GM21526 (cell line): ENCODE data around the gene ABI3.
"Not testable (repeated sequence)": the region's sequence is repeated elsewhere in the genome, so short reads cannot be mapped to it uniquely, and the experiment has no call there.

ENCODE experiments used
- ATAC-seq: cut with Tn5 transposase; IDR thresholded peaks from one replicate; pipeline ENCODE4 v1.9.1; 2021; ENCODE audit warnings: moderate library complexity; ENCODE audit not compliant: unreplicated experiment, low FRiP score

ABI3 gene

GRCh38 chr17:49249292-49249794 lies 38.8 kb downstream of the ABI3 start:
- ATAC-seq, result no peak

GRCh38 chr17:49249890-49250522 lies 39.5 kb downstream of the ABI3 start:
- no peak for ATAC-seq

- no peak for ATAC-seq
Measured at GRCh38 chr17:49252148-49252695, 41.7 kb downstream of the ABI3 start.

GRCh38 chr17:49254066-49254465 lies 43.6 kb downstream of the ABI3 start:
- ATAC-seq, result no peak

GRCh38 chr17:49255125-49255524 lies 44.6 kb downstream of the ABI3 start:
- no peak for ATAC-seq

- ATAC-seq, result no peak
Measured at GRCh38 chr17:49258394-49258793, 47.9 kb downstream of the ABI3 start.

GRCh38 chr17:49259663-49260010 lies 49.1 kb downstream of the ABI3 start:
- no peak for ATAC-seq

GRCh38 chr17:49260011-49260816 lies 49.7 kb downstream of the ABI3 start:
- ATAC-seq, result no peak

GRCh38 chr17:49260817-49261291 lies 50.3 kb downstream of the ABI3 start:
- ATAC-seq, result no peak

GRCh38 chr17:49261540-49261939 lies 51.0 kb downstream of the ABI3 start:
- ATAC-seq, result not testable (repeated sequence)

GRCh38 chr17:49266233-49266632 lies 55.7 kb downstream of the ABI3 start:
- no peak for ATAC-seq

- ATAC-seq, result no peak
Measured at GRCh38 chr17:49267912-49268311, 57.4 kb downstream of the ABI3 start.

- no peak for ATAC-seq
Measured at GRCh38 chr17:49269356-49269755, 58.8 kb downstream of the ABI3 start.
